Embryonic facial prominence (tissue), 1 donor: ENCODE results near the gene CDK6.

Experiments
- DNase-seq: peaks from one replicate; pipeline ENCODE4 v3.0.0-alpha.2; 2016; ENCODE audit errors: extremely low spot score

CDK6 gene

GRCh38 chr7:92681633-92682032 lies 154.7 kb downstream of the CDK6 start:
- DNase-seq = no peak

GRCh38 chr7:92680442-92680841 lies 155.9 kb downstream of the CDK6 start:
- DNase-seq = no peak

GRCh38 chr7:92678291-92678920 lies 158.0 kb downstream of the CDK6 start:
- no peak for DNase-seq

GRCh38 chr7:92674379-92674778 lies 162.0 kb downstream of the CDK6 start:
- no peak for DNase-seq

GRCh38 chr7:92671505-92672169 lies 164.7 kb downstream of the CDK6 start:
- no peak for DNase-seq

- no peak for DNase-seq
Measured at GRCh38 chr7:92670204-92670851, 166.0 kb downstream of the CDK6 start.

- no peak for DNase-seq
Measured at GRCh38 chr7:92669616-92670165, 166.7 kb downstream of the CDK6 start.

- DNase-seq = no peak
Measured at GRCh38 chr7:92668564-92668963, 167.8 kb downstream of the CDK6 start.

GRCh38 chr7:92667816-92668535 lies 168.4 kb downstream of the CDK6 start:
- no peak for DNase-seq

GRCh38 chr7:92665926-92666325 lies 170.4 kb downstream of the CDK6 start:
- no peak for DNase-seq

- no peak for DNase-seq
Measured at GRCh38 chr7:92661651-92662050, 174.7 kb downstream of the CDK6 start.

- DNase-seq = no peak
Measured at GRCh38 chr7:92658671-92659070, 177.7 kb downstream of the CDK6 start.

- DNase-seq = no peak
Measured at GRCh38 chr7:92657391-92657790, 179.0 kb downstream of the CDK6 start.

GRCh38 chr7:92656121-92656520 lies 180.3 kb downstream of the CDK6 start:
- DNase-seq = no peak

- no peak for DNase-seq
Measured at GRCh38 chr7:92655346-92655884, 181.0 kb downstream of the CDK6 start.

- no peak for DNase-seq
Measured at GRCh38 chr7:92653136-92653535, 183.2 kb downstream of the CDK6 start.

- DNase-seq = no peak
Measured at GRCh38 chr7:92652536-92652935, 183.8 kb downstream of the CDK6 start.

GRCh38 chr7:92650391-92650790 lies 186.0 kb downstream of the CDK6 start:
- DNase-seq = no peak

- no peak for DNase-seq
Measured at GRCh38 chr7:92648067-92648466, 188.3 kb downstream of the CDK6 start.

- no peak for DNase-seq
Measured at GRCh38 chr7:92647652-92648051, 188.7 kb downstream of the CDK6 start.

- no peak for DNase-seq
Measured at GRCh38 chr7:92647011-92647625, 189.3 kb downstream of the CDK6 start.
